Measurements from ENCODE around the gene NKX2-2.

Gene NKX2-2

GRCh38 chr20:21521596-21522480 lies 8.0 kb upstream of the NKX2-2 start:
- DNase-seq: no peak

- no peak for DNase-seq
Measured at GRCh38 chr20:21520702-21521595, 7.1 kb upstream of the NKX2-2 start.

DNA sequence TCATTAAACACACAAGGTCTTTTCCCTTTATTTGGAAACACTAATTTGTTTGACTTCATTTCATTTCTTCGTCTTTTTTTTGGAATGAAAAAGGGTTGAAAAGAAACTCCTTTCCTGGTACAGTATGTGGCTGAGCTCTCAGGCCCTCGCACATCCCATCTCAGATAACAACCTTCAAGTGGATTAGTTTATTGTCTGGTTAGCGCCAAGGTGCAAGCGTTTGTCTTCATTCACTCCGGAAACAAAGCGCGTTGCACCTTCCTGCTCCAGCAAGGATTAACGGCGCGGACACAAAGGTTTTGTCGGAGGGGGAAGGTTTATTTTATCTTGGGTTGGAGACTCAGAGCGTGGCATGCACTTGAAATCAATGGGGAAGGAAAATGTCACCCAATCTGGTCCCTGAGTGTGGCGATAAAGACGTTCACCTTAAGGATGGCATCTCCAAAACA lies 5.3 kb upstream of the NKX2-2 start:
- DNase-seq: no peak

GRCh38 chr20:21518292-21518991 lies 4.6 kb upstream of the NKX2-2 start:
- DNase-seq: no peak

GRCh38 chr20:21517566-21518277 lies 3.9 kb upstream of the NKX2-2 start:
- DNase-seq: no peak

DNA sequence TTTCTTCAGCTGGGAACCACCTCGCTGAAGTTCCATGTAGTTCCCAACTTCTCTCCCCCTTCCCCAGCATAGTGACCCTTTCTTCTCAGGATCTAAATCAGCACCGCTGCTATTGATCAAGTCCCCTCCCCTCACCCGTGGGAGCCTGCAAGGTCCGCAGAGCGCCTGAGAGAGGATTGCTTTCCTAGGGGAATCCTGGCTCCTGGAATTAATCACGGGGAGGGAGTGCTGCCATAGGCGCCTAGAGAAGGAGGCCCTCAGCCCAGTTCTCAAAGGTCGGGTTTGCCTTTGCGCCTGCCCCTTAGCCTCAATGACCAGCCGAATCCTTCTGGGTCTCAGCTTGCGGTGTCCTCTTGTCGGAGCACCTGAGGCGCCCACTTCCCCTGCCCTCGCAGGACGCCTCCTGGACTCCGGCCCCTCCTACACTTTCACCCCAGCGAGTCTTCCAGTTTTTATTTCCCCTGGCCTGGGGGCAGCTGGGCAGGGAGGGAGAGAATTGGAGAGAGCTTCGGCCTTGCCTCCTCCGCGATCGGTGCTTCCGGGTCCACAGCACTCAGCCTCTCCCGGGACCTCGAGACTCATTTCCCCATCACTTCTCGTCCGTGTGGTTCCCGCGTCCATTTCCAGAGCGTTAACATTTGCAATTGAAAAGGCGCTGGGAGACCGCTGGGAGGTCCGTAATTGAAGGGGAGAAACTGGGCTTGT lies 3.1 kb upstream of the NKX2-2 start:
- no peak for DNase-seq

GRCh38 chr20:21516180-21516567 lies 2.3 kb upstream of the NKX2-2 start:
- DNase-seq: no peak

- DNase-seq: no peak
Measured at GRCh38 chr20:21515300-21516179, 1.7 kb upstream of the NKX2-2 start.

- DNase-seq: no peak
Measured at GRCh38 chr20:21514553-21515251, 838 bp upstream of the NKX2-2 start.

- DNase-seq: no peak
Measured at GRCh38 chr20:21513181-21513663, 642 bp downstream of the NKX2-2 start.

DNA sequence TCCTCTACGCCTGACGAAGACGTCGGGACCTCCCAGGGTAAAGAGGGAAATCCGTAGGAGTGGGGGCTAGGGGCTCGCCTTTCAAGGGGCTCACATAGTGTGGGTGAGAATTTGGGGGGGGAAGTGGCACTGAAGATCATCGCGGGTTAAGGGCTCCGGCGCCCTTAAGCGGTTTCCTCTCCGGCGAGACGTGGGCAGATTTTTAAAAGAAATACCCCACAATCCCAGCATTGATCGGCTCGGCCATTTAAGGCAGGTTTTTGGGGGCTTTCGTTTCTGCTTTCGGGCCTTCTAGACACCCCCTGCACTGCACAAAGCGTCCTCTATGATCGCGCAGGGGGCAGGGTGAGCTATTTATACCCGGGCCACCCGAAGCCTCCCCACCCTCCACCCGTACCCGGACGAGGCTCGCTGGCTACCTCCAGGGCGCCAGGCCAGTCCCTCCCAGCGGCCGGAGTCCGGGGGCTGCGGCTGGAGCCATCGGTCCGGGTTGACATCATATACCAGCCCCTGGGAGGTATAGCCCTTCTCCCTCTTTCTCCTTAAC lies 1.2 kb downstream of the NKX2-2 start:
- no peak for DNase-seq

GRCh38 chr20:21511850-21512633 lies 1.8 kb downstream of the NKX2-2 start:
- DNase-seq: no peak

- no peak for DNase-seq
Measured at GRCh38 chr20:21511485-21511849, 2.4 kb downstream of the NKX2-2 start.

GRCh38 chr20:21510414-21511384 lies 3.2 kb downstream of the NKX2-2 start:
- no peak for DNase-seq

GRCh38 chr20:21509597-21510371 lies 4.1 kb downstream of the NKX2-2 start:
- no peak for DNase-seq

- DNase-seq: no peak
Measured at GRCh38 chr20:21509079-21509596, 4.7 kb downstream of the NKX2-2 start.
